GM12865 (cell line): ENCODE measurements around the gene EPN3.

Experiments
- DNase-seq: peaks from one replicate; pipeline ENCODE4 v3.0.0; 2010; ENCODE audit warnings: low read depth
- H3K4me3 ChIP-seq: 2 replicates; pipeline ENCODE4 v1.5.1; 2011; ENCODE audit warnings: mild to moderate bottlenecking, low read depth, low read length, control low read depth
- CTCF ChIP-seq: IDR thresholded peaks from 2 replicates; pipeline ENCODE4 v1.5.1; 2011; ENCODE audit warnings: low read length, control low read depth, low read depth, inconsistent platforms; ENCODE audit not compliant: insufficient read depth; ENCODE audit errors: missing control alignments

The EPN3 gene

GRCh38 chr17:50564916-50565315 is 32.4 kb downstream of the EPN3 start:
- H3K4me3 ChIP-seq: no peak overlapping the region
- no peak for DNase-seq
- TF ChIP-seq CTCF: no peak

GRCh38 chr17:50565402-50566350 is 33.1 kb downstream of the EPN3 start:
- no peak for TF ChIP-seq CTCF
- no peak overlapping the region for H3K4me3 ChIP-seq
- DNase-seq: peak; percentile 34

- DNase-seq: no peak
- TF ChIP-seq CTCF: no peak
- no peak overlapping the region for H3K4me3 ChIP-seq
Observed at GRCh38 chr17:50566886-50567285, 34.4 kb downstream of the EPN3 start.

GRCh38 chr17:50568659-50569058 is 36.1 kb downstream of the EPN3 start:
- H3K4me3 ChIP-seq: no peak overlapping the region
- no peak for DNase-seq
- TF ChIP-seq CTCF: no peak

GRCh38 chr17:50569592-50569991 is 37.1 kb downstream of the EPN3 start:
- no peak overlapping the region for H3K4me3 ChIP-seq
- no peak for TF ChIP-seq CTCF
- DNase-seq: no peak

GRCh38 chr17:50570032-50570431 is 37.5 kb downstream of the EPN3 start:
- no peak overlapping the region for H3K4me3 ChIP-seq
- TF ChIP-seq CTCF: no peak
- DNase-seq: no peak
